ENCODE data around the gene COL15A1.

- TF ChIP-seq CTCF (IDR thresholded peaks at IDR 0.05), result peak; percentile 97
- TF ChIP-seq EZH2 (IDR thresholded peaks at IDR 0.05; ENCODE audit: borderline replicate concordance, insufficient read depth, low read depth, low read length, poor library complexity, severe bottlenecking), result no peak
Measured at GRCh38 chr9:98974994-98975712, 31.4 kb downstream of the COL15A1 start.
